Smooth muscle cell of trachea (primary cell): ENCODE measurements around the gene TUBGCP3. TPM values are rescaled to one million over a fixed set of nuclear protein-coding genes. Genes with fewer than 3 reads are reported as not detected.

Experiments used
- total RNA-seq: library from RNA; depleted of rRNA; stranded (reverse); fragments of >200 nt; gene quantifications from 2 replicates; pipeline ENCODE4 v1.2.1, GENCODE V29; 2014

The TUBGCP3 gene, protein sequence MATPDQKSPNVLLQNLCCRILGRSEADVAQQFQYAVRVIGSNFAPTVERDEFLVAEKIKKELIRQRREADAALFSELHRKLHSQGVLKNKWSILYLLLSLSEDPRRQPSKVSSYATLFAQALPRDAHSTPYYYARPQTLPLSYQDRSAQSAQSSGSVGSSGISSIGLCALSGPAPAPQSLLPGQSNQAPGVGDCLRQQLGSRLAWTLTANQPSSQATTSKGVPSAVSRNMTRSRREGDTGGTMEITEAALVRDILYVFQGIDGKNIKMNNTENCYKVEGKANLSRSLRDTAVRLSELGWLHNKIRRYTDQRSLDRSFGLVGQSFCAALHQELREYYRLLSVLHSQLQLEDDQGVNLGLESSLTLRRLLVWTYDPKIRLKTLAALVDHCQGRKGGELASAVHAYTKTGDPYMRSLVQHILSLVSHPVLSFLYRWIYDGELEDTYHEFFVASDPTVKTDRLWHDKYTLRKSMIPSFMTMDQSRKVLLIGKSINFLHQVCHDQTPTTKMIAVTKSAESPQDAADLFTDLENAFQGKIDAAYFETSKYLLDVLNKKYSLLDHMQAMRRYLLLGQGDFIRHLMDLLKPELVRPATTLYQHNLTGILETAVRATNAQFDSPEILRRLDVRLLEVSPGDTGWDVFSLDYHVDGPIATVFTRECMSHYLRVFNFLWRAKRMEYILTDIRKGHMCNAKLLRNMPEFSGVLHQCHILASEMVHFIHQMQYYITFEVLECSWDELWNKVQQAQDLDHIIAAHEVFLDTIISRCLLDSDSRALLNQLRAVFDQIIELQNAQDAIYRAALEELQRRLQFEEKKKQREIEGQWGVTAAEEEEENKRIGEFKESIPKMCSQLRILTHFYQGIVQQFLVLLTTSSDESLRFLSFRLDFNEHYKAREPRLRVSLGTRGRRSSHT
- total RNA-seq, result 14.9 and 19.9 TPM in 2 replicates

GRCh38 chr13:112587764-112588489 is at the start of gene TUBGCP3:
TSS of gene TUBGCP3 (minus strand) at chr13:112588153. CDS start at chr13:112587980, 173 bp downstream.

Other genes starting within 250 kb of the TUBGCP3 start
- not detected in 2 replicates for gene SPACA7, start 211.8 kb downstream of the TUBGCP3 start, total RNA-seq
- gene ATP11A, start 101.9 kb upstream of the TUBGCP3 start, total RNA-seq, result 9.2 and 10.6 TPM in 2 replicates